Sigmoid colon (tissue), 7 donors: ENCODE data around the gene ROPN1. TPM values are rescaled to one million over a fixed set of nuclear protein-coding genes. Genes with fewer than 3 reads are reported as not detected.
A peak's percentile ranks its signal among the peaks of the same experiment; 100 is the strongest.
"Not testable (repeated sequence)": the region's sequence is repeated elsewhere in the genome, so short reads cannot be mapped to it uniquely, and the experiment has no call there.

Source experiments
- DNase-seq: peaks from one replicate; pipeline ENCODE4 v3.0.0-alpha.2; 2019
- H3K27ac ChIP-seq, 4 donors: fragments of 200-600 bp; sonication (generic); one replicate each; pipeline ENCODE4 v1.5.1; 2016 to 2019; ENCODE audit warnings: mild to moderate bottlenecking in 1 of 4
- H3K27me3 ChIP-seq, 3 donors: fragments of 200-600 bp; sonication (generic); one replicate each; pipeline ENCODE4 v1.5.1; 2019; ENCODE audit warnings: mild to moderate bottlenecking in 1 of 3
- H3K36me3 ChIP-seq, 4 donors: fragments of 200-600 bp; sonication (generic); one replicate each; pipeline ENCODE4 v1.5.1; 2016 to 2019
- H3K4me1 ChIP-seq, 4 donors: fragments of 200-600 bp; sonication (generic); one replicate each; pipeline ENCODE4 v1.5.1; 2017 to 2019
- H3K4me3 ChIP-seq, 4 donors: fragments of 200-600 bp; sonication (generic); one replicate each; pipeline ENCODE4 v1.5.1; 2017 to 2019; ENCODE audit warnings: mild to moderate bottlenecking in 2 of 4, moderate library complexity in 1 of 4
- H3K9me3 ChIP-seq, 4 donors: fragments of 200-600 bp in 3 of 4; sonication (generic) in 3 of 4; one replicate each; pipeline versions ENCODE4 v1.5.1 to v1.6.1; 2013 to 2019
- EP300 ChIP-seq, 4 donors: sonication (generic); formaldehyde crosslinking; IDR thresholded peaks; one replicate each; pipeline ENCODE4 v1.6.1; 2017; ENCODE audit warnings: antibody characterized with exemption in 4 of 4
- POLR2A ChIP-seq, 2 donors: fragments of 450-650 bp; IDR thresholded peaks; one replicate each; pipeline ENCODE4 v1.6.1; 2016; ENCODE audit warnings: antibody characterized with exemption in 2 of 2, mild to moderate bottlenecking in 2 of 2, moderate library complexity in 2 of 2
- POLR2AphosphoS5 ChIP-seq, 4 donors: sonication (generic); formaldehyde crosslinking; IDR thresholded peaks; one replicate each; pipeline ENCODE4 v1.6.1; 2017; ENCODE audit warnings: antibody characterized with exemption in 4 of 4
- WGBS, 2 donors: extraction: QIAGEN DNeasy Blood & Tissue Kit; methylation state at CpG; one replicate each; pipeline ENCODE4 v1.1.7; 2013; 5-methylcytosine and 5-hydroxymethylcytosine counted together
- intact Hi-C: fragments of 100-400 bp; cut with DNase I; formaldehyde crosslinking; loops from one replicate; pipeline ENCODE4 v1.15.1; 2023
- polyA plus RNA-seq, 3 donors: library from polyadenylated mRNA; stranded (reverse); fragments of 200-250 nt; gene quantifications; one replicate each; pipeline ENCODE4 v1.2.3, GENCODE V29; 2013
- total RNA-seq, 4 donors: library from RNA; depleted of rRNA; stranded (reverse); fragments of >200 nt; gene quantifications; one replicate each; pipeline ENCODE4 v1.1.0, GENCODE V29; 2016
- TF ChIP-seq, protein P1 (sequence below), 4 experiments: fragments of 450-650 bp in 3 of 4; fragments of 200-600 bp in 1 of 4; IDR thresholded peaks; one replicate each; pipeline ENCODE4 v1.5.1; 2016 to 2019; ENCODE audit warnings: antibody characterized with exemption in 4 of 4, mild to moderate bottlenecking in 3 of 4, moderate library complexity in 2 of 4
- donor health status: healthy with polysubstance abuse.
- donor health status: Bipolar disorder and iron deficiency.
- donor health status: healthy.

The ROPN1 gene
- total and polyA plus RNA-seq, 7 donors, result 0.44 to 1.8 (median 1.2) TPM; not detected in 4

DNA sequence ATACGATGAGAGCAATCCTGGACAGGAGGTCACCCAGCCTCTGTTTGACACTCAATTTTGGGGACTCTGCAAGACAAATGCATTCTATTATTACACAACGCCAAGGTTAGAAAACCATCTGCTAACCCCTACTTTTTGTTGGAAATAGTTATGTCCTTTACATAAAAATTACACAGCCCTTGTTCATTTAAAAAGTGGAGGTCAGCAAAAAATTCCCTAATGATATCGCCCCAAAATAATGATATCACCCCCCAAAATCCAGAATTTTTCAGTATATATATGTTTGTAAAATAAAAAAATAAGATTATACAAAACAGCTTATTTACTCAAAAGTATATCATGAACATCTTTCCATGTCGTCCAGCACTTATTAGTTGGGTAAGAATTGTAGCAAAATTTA, 11.4 kb downstream of the ROPN1 start:
- Histone ChIP-seq H3K4me3 (peak overlapping the region in 1 of 4 donors; percentile 40), H3K9me3 (no peaks in the 10 kb centered on the region), H3K36me3 (no peaks in the 10 kb centered on the region), H3K4me1 (peaks cover 0 to 9% (median 3%) of the 10 kb centered on the region in 4 donors), H3K27ac (peak overlapping the region in 1 of 4 donors; percentile 9), H3K27me3 (no peaks in the 10 kb centered on the region)
- WGBS, 2 donors, result 76 to 82% methylated on average over 4 of the region's 4 CpGs
- intact Hi-C loops, result loop anchor here (10.0 kb wide), 1 partner anchor 236 kb away; no protein-coding TSS in a partner anchor
- TF ChIP-seq POLR2AphosphoS5 (IDR thresholded peaks at IDR 0.05) (no peak), POLR2A (IDR thresholded peaks at IDR 0.05) (no peak), EP300 (IDR thresholded peaks at IDR 0.05) (no peak)
- TF ChIP-seq, protein P1, sequence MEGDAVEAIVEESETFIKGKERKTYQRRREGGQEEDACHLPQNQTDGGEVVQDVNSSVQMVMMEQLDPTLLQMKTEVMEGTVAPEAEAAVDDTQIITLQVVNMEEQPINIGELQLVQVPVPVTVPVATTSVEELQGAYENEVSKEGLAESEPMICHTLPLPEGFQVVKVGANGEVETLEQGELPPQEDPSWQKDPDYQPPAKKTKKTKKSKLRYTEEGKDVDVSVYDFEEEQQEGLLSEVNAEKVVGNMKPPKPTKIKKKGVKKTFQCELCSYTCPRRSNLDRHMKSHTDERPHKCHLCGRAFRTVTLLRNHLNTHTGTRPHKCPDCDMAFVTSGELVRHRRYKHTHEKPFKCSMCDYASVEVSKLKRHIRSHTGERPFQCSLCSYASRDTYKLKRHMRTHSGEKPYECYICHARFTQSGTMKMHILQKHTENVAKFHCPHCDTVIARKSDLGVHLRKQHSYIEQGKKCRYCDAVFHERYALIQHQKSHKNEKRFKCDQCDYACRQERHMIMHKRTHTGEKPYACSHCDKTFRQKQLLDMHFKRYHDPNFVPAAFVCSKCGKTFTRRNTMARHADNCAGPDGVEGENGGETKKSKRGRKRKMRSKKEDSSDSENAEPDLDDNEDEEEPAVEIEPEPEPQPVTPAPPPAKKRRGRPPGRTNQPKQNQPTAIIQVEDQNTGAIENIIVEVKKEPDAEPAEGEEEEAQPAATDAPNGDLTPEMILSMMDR (IDR thresholded peaks at IDR 0.05), result no peak
- no peak for DNase-seq

DNA sequence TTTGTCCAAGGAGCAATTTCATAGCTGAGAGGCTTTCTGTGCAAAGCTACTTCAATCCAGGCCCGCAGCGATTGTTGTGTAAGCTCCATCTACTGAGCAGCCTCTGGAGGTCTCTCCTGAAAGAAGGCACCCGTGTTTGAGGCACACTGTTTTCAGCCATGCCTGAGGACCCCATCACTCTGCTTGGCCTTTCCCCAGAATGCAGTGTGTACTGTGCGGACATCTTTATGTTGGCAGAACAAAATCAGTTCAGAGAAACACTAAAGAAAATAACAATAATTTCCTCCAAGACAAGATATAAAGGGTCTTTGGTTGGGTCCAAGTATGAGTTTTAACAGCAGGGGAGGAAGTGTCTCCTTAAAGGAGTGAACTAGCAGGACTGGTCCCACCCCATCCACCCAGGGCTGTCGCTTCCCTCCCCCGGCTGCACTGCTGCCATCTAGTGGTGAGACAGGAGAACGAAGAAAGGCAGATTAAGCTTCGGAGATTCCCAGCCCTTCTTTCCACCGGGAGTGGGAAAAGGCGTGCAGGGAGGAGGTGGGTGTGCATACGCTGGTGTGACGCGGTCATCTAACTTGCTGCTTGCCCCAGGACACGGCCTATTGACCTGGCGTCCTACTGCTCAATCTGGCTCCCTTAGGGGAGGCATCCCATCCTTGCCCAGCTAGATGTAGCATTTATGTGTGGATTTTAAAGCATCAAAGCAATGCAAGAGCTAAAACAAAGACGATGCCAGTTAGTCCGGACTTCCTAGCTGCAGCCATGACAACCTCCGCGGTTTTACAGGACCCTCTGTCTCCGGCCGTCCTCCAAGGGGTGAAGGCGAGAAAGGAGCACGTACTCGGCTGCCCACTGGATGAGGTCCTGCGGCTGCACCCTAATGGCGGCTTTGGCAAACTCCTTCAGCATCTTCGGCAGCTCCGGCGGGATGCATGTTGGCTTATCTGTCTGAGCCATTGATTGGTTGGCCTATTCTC, 12.1 kb downstream of the ROPN1 start:
- H3K9me3 ChIP-seq, H3K36me3 ChIP-seq, H3K4me1 ChIP-seq, H3K27me3 ChIP-seq: not testable (repeated sequence)
- DNase-seq, result peak; percentile 69
- Histone ChIP-seq H3K27ac (peak overlapping the region in 1 of 4 donors; percentile 9), H3K4me3 (peak overlapping the region; percentile 8 to 40 (median 30))
- 14 to 24% methylated on average over 27 of the region's 29 CpGs for WGBS, 2 donors
- intact Hi-C loops, result loop anchor here (10.0 kb wide), 1 partner anchor 235 kb away; no protein-coding TSS in a partner anchor
- TF ChIP-seq, protein P1 (IDR thresholded peaks at IDR 0.05), result peak; percentile 36 to 80 (median 67)

DNA sequence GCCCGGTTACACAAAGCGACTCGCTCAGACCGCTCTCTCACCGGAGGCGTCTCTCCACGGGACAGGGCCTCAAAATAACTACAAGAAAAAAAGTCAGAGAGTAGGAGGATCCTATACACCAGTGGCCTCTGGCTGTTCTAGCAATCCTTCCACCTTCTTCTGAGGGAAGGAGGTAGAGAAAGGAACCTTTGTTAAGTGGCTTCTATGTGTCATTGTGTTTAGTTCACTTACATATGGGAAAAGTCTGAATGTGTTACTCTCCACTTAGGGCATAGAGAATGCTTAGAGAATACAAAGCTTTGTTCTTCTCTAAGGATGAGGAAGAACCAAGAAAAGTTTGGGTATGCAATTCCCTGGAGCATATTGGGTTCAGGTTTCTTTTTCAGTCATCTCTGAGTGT, 15.0 kb downstream of the ROPN1 start:
- DNase-seq, result not testable (repeated sequence)
- WGBS, 2 donors, result 33 to 76% methylated on average over 7 of the region's 7 CpGs

DNA sequence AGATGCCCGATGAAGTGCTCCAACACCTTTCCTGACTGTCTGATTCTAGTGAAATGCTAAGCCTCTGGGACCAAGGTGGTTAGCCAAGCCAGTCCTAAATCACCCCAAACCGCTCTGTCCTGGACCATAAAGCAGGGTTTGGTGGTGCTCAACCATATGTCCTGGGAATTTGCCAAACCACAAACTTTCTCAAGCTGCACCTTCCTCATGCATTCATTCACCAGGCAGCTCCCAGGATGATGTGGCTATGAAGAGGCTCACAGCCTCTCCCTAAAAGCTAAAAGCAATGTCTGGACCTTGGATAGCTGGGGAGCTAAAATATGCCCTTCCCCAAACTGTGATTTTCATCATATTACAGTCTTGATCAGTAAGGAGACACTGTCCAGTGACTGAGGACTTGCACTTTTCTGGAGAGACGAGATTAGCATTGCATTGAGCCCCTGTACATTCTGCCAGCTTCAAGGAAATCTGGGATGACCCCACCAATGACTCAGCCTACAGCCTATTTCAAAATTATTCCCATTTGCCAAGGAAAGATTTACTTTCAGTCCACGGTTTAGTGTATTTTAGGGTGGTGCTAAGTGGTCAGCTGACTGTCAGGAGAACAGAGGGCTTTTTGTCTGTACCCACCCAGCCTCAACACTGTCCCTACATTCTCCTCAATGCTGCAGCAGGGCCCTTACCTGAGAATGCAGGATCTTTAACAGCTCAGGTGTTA, 15.6 kb downstream of the ROPN1 start:
- H3K27ac ChIP-seq, intact Hi-C loops, H3K27me3 ChIP-seq, H3K36me3 ChIP-seq, H3K9me3 ChIP-seq, DNase-seq, H3K4me3 ChIP-seq, H3K4me1 ChIP-seq: not testable (repeated sequence)
- WGBS, 2 donors, result 43 to 68% methylated on average over 4 of the region's 4 CpGs

More for the DNA sequence above, 15.0 kb downstream of the ROPN1 start:
- H3K36me3 ChIP-seq, H3K27me3 ChIP-seq, H3K9me3 ChIP-seq, intact Hi-C loops, H3K4me3 ChIP-seq, H3K4me1 ChIP-seq, H3K27ac ChIP-seq: not testable (repeated sequence)

DNA sequence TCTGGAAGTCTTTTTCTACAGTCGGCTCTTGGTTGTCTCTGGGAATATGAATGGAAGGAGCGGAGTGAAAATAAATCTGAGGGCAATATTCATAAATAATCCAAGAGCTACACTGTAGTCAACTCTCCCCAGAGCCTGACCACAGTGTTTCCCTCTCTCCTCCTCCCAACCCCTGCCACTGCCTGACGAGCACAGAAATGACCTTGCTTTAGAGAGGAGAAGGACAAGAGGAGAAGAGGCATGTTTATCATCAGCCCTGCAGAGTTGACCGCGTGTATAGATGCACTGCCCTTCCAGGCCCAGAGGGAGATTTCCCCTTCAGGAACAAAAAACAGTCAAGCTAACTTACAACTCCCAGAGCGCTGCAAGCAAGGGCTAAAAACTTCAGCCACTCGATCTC, 16.9 kb downstream of the ROPN1 start:
- H3K27me3 ChIP-seq, H3K9me3 ChIP-seq, H3K4me1 ChIP-seq, H3K36me3 ChIP-seq, H3K4me3 ChIP-seq, DNase-seq, intact Hi-C loops, H3K27ac ChIP-seq: not testable (repeated sequence)
- WGBS, 2 donors, result 79 to 94% methylated on average over 5 of the region's 7 CpGs

DNA sequence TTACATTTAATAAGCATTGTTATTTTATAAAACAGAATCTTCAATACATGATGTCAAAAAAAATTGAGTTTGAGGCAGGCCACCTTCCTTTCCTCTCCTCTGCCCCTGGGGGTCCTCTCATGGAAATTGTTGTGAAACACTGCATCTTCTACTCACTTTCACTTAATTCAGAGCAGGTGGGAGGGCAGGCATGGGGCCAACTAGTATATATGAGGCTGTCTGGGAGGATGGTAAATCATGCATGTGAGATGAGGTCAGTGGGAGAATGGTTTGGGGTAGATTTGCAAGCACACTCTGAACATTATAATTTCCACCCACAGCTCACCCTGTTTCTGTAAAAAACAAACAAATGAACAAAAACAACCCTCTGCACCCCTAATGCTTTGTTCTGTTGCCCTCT, 20.5 kb downstream of the ROPN1 start:
- Histone ChIP-seq H3K9me3 (no peaks in the 10 kb centered on the region), H3K27me3 (no peaks in the 10 kb centered on the region), H3K4me3 (no peak overlapping the region), H3K36me3 (no peaks in the 10 kb centered on the region), H3K27ac (no peak overlapping the region), H3K4me1 (no peaks in the 10 kb centered on the region)
- no peak for TF ChIP-seq POLR2AphosphoS5 (IDR thresholded peaks at IDR 0.05)
- TF ChIP-seq, protein P1 (IDR thresholded peaks at IDR 0.05), result no peak
- no peak for TF ChIP-seq EP300 (IDR thresholded peaks at IDR 0.05)
- intact Hi-C loops, result no loop called here
- DNase-seq, result no peak

DNA sequence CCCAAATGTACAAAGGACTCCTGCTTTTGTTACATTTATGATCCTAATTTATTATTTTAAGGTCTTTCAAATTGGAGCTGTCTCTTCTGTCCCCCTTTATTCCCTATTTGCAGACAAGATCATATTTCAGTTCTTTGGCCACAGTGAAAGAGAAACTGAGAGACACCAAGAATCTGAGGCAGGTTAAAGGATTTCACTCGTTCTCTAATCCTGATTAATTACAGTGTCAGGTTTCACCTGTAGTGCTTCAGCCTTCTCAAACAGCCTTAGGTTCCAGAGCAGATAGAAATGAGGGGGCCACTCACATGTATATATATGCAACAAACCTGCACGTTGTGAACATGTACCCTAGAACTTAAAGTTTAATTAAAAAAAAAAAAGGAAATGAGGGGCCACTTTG, 24.7 kb downstream of the ROPN1 start:
- 66 to 76% methylated on average over 2 of the region's 2 CpGs for WGBS, 2 donors
- H3K9me3 ChIP-seq, H3K27me3 ChIP-seq, DNase-seq, H3K27ac ChIP-seq, H3K4me1 ChIP-seq, H3K36me3 ChIP-seq, H3K4me3 ChIP-seq, intact Hi-C loops: not testable (repeated sequence)

DNA sequence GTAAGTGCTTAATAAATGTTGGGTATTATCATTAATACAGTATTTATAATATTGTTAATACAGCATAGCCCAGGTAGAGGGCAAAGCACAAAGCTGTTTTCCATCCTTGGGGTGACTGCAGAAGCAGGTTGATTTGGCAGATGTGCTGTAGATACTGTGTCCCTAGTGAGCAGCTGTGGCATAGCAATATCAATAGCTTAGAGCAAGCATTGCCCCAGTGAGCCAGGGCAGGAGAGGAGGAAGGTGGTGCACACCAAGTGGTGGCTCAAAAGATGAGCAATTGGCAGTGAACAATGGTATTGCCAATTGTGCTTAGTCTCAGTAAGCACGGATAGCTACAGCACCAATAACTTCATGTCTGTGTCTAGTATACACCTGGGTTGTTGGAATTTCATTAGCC, 25.1 kb downstream of the ROPN1 start:
- H3K27ac ChIP-seq, H3K27me3 ChIP-seq, H3K4me1 ChIP-seq, DNase-seq, H3K36me3 ChIP-seq, H3K4me3 ChIP-seq, intact Hi-C loops, H3K9me3 ChIP-seq: not testable (repeated sequence)
- WGBS, 2 donors, result 71 to 84% methylated on average over 1 of the region's 1 CpG

DNA sequence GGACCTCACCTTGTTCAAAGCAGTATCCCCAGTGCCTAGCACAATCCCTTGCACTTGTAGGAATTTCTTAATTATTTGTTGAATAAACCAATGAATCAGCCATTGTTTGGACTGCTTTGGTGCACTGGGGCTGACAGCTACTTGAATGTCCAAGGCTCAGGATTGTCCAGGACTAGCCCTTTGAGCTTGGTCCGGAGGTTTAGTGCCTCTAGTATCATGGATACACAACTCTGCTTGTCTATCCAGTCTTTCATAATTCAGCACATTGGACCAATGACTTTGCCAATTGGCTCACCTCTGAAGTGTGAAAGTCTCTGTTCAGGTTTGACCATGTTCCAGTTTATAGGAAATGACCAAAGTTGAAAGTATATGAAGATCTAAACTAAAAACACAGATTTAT, 27.1 kb downstream of the ROPN1 start:
- H3K9me3 ChIP-seq, intact Hi-C loops, H3K27ac ChIP-seq, H3K27me3 ChIP-seq, H3K36me3 ChIP-seq, DNase-seq, H3K4me3 ChIP-seq: not testable (repeated sequence)
- 91 to 100% methylated on average over 1 of the region's 1 CpG for WGBS, 2 donors
- peaks cover 0 to 18% (median 10%) of the 10 kb centered on the region in 4 donors for H3K4me1 ChIP-seq
